CD4-positive, alpha-beta T cell treated with Interleukin-17A for 4 hours (primary cell): Measurements from ENCODE around the gene BORCS5.

ENCODE experiments used
- DNase-seq: peaks from one replicate; pipeline ENCODE4 v3.0.0-alpha.2; 2020; ENCODE audit warnings: mixed read lengths

Gene BORCS5

DNA sequence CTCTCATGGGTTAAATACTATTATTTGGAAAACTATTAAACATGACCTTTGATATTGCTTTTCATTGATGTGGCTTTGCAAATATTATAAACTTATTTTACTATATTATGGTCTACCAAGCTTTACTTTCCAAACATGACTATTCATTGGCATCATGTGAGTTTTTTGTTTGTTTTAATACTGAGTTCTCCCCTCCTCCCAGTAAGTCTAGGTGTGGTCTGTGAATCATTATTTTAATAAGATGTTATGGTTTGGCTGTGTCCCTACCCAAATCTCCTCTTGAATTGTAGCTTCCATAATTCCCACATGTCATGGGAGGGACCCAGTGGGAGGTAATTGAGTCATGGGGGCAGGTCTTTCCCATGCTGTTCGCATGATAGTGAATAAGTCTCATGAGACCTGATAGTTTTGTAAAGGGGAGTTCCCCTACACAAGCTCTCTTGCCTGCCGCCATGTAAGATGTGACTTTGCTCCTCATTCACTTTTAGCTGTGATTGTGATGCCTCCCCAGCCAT lies 80.0 kb downstream of the BORCS5 start:
- DNase-seq: no peak

DNA sequence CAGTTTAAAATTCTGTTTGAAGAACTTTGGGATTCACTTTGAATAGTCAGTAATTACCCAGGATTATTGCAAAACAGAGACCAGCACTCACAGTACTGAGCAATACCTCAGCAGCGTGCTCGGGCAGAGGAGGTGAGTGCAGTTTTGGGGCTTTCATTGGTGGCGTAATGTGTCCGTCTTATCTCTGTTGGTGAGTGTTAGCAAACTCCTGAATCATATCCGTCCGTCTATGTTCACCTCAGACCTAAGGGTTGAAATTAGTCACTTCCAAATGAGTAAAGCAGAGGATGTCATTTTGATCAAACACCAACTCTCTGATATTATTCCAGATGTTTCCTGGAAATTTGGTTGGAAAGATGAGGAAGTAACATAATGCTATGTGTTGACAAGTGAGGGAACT lies 82.8 kb downstream of the BORCS5 start:
- DNase-seq: peak; percentile 67

DNA sequence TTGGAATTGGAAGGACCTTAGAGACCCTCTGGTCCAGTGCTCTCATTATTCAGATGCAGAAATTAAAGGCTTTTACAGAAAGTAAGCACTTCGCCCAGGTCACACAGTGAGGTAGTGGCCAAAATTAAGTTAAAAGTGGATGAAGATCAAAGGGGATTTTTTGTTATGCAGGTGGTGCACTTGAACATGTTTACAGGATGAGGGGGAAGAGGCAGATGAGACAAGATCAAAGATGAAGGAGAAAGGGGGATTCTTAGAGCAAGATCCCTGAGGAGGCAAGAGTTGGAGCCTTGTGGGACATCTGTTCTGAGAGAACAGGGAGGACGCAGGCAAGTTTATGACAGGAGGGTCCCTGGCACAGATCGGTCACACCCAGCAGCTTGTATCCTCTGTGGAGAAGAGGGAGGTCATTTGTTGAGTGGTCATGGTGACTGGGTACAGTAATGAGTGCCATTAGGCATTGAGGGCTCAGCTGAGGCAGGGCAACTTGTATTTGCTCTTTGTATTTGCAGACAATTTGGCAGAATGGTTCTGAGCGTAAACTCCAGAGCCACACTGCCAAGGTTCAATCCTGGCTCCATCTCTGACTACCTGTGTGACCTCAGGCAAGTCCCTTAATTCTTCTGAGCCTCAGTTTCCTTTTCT lies 84.0 kb downstream of the BORCS5 start:
- no peak for DNase-seq

DNA sequence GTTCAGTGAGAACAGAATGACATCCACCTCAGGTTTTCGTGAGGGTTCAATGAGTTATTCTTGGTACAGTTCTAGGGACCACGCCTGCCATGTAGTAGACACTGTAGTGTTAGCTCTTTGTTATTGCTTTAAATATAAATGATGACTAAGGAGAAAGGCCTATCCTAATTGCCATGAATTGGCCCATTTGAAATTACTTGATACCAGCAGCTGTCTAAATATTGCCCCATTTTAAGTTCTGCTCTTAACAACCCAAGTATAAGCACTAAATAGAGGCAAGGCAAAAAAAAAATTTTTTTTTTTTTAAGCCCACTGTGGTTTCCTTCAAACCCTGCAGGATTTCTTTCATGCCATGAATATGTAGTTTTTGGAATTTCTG lies 84.5 kb downstream of the BORCS5 start:
- no peak for DNase-seq

DNA sequence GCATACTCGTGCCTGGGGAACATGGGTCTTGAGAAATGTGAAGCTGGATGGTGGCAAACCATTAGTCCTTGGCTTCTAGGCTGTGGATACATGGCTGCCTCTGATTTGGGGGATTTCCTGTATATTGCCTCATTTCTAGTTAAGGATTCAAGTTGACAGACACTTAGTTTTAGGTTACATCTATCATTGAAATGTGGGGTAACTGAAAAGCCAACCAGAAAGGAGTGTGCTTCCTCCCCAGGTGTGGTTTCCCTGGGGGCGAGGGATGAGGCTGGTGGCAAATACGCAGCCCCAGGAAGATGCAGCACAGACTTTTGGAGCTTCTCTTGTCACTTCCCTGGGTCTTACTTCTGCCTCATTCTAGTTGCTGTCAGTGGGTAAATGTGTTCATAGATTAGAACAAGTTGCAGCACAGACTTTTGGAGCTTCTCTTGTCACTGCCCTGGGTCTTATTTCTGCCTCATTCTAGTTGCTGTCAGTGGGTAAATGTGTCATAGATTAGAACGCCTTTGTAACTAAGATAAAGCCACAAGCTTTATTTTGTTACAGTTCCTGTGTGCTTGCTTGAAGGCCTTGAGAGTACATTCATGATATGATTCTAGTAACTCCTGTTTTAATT lies 85.1 kb downstream of the BORCS5 start:
- peak; percentile 59 for DNase-seq

DNA sequence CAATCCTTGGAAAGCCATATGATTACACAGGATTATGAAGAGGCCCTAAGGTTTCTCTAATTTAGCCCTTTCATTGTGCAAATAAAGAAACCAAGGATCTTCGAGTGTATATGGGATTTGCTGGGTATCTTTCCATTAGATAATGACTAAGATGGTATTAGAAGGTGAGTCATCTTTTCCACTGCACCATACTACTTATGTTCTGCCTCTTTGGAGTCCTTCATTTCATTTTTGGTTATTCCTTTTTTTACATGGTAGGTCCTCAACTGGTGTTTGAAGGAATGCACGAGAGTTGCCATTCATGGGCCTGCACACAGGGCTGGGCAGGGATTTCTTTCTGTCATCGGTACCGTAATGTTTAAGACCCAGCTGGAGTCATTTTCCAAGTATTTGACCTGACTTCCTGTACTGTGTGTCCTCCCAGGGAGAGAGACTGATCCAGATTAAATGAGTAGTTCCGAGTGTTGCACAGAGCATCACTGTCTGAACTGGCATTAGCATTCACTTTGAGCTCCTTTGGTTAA lies 85.7 kb downstream of the BORCS5 start:
- DNase-seq: no peak

DNA sequence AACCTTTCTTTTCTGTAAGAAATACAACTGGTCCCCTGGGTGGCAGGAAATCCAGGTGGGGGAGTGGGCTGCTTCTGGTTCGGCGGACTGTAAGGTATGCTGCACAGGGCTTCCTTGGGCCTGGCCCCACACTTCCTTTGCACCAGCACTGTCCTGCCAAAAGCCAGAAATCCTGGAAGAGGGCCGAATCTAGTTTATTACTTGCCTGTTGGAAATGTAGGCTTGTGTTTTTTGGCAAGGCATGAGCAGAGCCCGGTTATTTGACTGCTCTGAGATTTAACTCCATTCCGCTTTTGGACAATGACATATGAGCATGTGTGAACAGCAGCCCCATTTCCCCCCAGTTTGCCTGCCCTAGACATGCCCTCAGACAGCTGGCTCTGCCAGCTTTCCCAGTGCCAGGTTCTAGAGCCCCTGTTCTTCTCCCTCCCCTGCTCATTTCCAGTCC lies 86.6 kb downstream of the BORCS5 start:
- no peak for DNase-seq

DNA sequence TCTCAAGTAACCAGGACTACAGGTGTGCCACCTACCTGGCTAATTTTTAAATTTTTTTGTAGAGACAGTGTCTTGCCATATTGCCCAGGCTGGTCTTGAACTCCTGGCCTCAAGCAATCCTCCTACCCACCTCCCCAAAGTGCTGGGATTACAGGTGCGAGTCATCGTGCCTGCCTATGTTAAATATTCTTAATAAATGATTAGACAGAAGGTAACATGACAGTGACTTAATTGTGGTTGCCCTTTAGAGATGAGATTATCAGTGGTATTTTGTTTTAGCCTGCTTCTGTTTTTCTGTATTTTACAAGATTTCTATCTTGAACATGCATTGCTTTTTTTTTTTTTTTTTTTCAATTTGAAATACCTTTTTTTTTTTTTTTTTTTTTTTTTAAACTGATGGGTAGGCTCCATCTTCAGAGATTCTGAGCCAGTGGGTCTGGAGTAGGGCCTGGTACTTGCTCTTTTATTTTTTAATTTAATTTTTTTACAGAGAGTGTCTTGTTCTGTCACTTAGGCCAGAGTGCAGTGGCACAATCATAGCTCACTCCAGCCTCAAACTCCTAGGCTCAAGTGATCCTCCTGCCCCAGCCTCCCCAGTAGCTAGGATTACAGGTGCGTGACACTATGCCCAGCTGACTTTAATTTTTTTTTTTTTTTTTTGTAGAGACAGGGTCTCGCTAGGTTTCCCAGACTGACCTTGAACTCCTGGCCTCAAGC lies 88.4 kb downstream of the BORCS5 start:
- DNase-seq: peak; percentile 42

DNA sequence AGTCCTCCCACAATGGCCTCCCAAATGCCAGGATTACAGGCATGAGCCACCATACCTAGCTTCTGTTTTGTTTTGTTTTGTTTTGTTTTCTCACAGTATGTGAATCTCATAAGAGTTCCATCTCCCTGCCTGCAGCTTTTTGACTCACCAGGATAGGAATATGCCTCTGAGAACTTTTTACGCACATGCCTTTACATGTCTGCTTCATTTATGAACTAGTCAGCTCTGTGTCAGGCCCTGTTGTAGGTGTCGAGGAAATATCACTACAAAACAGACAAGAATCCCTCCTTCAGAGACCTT lies 89.0 kb downstream of the BORCS5 start:
- no peak for DNase-seq

DNA sequence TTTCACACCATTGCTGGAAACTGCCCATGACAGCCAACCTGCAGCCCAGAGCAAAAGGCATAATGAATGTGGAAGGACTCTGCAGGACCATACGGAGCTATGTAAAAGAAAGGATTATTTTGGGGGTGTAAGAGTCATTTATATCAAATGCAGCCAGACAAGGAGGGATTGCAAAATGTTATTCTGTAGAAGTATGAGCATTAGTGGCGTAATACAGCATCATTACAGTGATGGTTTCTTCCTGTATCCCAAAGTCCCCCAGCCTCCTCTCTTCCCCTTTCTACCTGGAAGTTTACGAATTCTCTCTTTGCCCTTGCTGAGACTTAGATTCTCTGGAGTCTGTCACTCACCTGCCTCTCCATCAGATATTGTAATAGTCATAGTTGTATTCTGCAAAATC lies 89.9 kb downstream of the BORCS5 start:
- no peak for DNase-seq

DNA sequence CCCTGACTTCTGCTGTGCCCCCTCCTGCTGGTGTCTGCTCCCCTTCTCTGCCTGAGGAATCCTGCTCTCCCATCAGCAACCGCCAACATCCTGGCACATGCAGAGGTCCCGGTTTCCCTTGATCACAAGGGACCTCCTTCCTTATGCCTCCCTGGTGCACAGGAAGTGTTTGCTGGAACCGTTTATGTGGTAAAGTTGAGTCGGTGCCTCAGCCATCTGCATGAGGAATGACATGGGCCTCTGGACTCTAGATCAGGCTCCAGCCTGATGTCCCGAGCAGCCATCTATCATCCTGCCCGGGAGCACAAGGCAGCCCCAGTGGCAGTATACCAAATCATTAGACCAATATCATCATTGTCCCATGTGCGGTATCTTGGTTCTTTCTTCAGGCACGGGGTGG lies 90.4 kb downstream of the BORCS5 start:
- no peak for DNase-seq

DNA sequence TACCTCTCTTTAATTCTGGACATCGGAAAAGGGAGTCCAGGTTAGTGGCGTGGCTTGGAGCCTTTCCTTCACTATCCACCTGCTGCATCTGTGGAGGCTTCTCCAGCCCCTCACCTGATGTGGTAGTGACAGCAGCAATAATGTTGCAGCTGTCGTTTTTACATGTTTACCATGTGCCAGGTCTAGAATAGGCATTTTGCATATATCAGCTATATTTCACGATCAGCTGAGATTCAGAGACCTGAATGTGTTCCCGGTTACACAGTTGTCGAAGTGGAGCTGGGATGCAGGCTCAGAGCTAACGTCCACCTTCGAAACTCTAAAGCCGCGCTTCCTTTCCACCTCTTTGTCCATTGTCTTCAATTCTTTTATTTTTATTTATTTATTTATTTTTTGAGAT lies 91.0 kb downstream of the BORCS5 start:
- no peak for DNase-seq

DNA sequence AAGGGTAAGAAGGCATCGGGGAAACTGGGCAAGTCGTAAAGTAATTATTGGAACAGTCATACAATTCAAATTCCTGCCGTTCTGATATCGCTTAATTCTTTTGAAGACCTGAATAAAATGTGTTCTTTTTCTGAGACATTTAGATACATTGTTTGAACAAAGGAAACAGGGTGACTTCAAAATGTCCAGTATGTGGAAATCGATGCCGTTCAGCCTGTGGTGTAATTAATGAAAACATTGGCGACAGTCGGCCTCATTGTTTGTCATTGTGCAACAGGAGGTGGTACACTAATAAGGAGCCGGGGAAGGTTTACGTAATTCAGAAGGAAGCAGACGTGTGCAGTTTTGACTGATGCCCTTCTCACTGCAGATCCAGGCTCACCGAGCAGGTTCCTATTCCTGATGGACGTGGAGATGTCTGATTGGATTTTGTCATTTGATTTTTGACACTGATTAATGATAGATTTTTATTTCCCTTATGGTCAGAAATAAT lies 92.7 kb downstream of the BORCS5 start:
- DNase-seq: no peak

DNA sequence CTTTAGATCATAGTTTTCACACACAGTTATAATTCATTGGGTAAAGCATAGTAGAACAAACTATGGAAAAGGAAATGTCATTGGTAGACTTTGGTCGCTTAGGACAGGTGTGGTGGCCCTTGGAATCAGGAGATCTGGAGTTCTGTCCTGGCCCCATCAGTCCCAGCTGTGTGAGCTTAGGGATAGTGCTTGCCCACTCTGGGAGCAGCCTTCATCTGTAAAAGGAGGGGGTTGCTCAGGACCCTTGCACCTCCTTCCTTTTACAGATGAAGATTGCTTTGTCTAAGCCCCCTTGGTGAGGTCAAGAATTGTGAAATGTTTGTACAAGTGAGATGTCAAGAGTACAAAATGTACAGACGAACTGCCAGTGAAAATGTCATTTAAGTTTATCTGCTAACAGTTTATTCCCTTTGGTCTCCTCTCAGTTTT lies 93.2 kb downstream of the BORCS5 start:
- no peak for DNase-seq

DNA sequence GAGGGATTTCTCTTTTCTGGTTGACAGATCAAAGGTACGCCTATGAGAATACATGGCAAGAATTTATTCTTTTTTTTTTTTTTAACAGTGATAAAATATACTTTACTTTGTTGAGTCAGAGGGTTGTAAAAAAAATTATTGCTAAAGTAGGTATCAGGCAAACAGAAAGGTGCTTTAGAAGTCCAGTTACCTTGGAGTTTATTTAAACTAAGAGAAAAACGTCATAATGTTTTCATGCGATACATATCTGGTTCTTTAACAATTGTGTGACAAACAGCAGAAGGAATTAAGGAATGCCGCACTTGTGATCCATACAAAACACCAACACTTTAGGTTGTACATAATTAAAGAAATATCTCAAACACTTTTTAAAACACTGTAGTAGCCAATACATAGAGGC lies 94.2 kb downstream of the BORCS5 start:
- no peak for DNase-seq

DNA sequence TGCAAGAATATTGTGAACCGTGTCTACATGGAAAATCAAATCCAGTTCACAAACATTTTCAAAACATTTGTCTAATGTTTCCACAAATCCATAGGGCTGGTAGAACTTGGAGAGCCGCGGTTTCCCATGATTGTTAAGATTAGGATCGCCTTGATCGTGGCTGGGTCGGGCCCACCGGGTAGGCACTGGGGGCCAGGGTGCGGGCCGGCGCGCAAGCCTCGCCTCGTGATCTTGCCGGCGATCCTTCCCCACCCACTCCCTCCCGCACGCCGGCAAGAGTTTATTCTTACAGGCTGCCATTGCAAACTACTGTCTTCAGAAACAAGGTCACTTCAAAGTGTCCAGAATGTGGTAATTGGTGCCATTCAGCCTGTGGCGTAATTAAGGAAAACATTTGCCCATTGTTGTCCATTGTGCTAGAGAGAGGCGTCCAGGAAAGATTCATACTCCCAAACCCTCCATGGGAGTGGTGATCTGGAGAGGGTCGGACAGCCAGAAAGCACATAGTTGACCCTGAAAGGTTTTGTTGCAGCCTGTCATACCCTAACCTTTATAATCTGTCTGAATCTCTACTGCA lies 95.5 kb downstream of the BORCS5 start:
- DNase-seq: no peak

DNA sequence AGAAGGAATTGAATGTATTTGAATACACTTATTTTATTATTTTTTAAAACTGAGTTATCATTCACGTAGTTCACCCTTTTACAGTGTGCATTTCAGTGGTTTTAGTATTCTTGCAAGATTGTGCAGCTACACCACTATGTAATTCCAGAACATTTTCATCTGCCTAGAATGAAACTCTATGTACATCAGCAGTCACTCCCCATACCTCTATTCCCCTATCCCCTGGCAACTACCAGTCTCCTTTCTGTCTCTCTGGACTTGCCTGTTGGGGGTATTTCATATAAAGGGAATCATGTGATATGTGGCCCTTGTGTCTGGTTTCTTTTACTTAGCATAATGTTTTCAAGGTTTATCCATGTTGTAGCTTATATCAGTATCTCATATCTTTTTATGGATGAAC lies 96.8 kb downstream of the BORCS5 start:
- DNase-seq: no peak

DNA sequence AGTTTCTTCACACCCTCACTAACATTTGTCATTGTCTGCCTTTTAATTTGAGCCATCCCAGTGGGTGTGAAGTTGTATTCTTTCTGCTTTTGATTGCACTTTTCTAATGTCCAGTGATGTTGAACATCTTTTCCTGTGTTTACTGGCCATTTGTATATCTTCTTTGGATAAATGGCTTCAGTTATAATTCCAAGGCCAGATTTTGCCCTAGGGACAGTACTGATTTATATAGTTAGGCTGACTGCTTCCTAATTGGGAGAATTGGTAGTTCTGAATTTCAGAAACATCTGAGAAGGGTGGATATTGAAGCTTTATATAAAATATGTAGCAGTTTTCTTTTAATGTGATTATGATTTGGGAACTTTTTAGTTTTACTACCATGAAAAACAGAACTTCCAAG lies 97.4 kb downstream of the BORCS5 start:
- DNase-seq: no peak

DNA sequence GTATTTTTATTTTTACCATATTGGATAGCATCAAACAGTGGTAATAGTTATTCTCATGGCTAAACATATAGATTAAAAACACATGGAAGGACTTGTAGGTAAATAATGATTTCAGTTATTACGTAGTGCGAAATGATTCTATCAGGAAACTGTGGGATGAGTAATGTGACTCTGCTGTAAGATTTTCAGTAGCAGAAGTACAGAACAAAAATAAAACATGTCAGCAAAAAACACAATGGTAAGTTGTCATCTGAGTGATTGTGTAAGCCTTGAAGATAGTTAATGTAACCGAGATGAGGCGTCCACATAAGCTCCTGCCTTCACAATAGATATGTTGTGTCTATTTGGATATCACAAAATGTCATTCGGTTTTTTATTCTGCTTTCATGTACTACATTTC lies 99.8 kb downstream of the BORCS5 start:
- DNase-seq: no peak

DNA sequence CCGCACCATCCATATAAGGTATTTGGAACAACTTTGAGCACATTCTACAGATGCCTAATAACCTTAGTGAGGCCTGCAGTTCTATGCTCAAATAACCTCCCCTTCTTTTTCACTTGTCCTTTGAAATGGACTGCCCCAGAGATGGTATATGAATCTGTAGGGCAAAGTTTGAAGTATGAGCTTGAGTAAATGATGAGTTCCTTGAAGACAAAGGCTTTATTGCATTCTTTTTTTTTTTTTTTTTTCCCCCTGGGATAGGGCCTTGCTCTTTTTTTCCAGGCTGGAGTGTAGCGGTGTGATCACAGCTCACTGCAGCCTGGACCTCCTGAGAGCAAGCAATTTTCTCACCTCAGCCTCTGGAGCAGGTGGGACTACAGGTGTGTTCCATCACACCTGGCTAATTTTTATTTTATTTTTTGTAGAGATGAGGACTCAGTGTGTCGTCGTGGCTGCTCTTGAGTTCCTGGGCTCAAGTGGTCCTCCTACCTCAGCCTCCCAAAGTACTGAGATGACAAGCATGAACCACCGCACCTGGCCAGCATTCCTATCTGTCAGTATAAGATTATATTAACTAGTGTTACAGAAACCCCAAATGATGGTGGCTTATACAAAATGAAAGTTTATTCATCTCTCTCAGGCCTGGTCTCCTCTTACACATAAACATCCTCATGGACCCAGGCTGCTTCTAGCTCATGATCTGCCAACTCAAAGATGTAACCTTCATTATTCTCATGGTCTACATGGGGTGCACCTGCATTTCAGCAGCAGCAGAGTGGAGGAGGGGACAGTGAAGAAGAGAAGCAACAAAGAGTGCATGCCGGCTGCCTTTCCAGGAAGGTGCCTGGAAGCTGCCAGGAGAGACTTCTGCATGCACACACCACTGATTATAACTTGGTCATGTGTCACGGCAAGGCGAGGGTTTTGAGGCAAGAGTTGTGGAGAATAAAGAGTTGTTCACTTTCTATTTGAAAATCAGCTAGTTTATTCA lies 104.4 kb downstream of the BORCS5 start:
- DNase-seq: no peak

DNA sequence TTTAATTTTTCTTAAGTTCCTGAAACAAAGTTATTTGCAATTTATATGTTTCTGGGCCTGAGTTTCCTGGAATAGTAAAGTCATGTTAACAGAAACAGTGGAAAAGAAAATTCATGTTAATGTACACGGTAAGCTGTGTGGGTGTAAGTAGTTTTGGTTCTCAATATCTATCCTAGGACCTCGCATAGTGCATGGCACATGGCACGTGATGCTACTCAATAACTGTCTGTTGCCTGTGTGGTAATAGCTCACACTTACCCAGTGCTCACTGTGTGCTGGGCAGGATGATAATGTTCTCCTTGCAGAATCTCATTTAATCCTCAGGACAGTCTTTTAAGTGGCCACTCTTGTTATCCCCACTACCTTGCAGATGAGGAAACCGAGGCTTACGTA lies 105.0 kb downstream of the BORCS5 start:
- DNase-seq: no peak

DNA sequence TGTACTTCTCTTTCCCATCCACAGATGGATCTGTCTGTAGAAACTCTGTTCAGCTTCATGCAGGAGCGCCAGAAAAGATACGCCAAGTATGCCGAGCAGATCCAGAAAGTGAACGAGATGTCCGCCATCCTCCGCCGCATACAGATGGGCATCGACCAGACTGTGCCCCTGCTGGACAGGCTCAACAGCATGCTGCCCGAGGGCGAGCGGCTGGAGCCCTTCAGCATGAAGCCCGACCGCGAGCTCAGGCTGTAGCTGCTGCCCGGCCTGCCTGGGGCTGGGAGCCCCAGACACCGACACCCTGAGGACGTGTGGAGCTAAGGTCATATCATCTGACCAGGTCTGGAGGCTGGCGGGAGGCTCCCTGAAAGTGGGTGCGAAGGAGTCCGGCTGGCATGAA lies 108.6 kb downstream of the BORCS5 start:
- DNase-seq: no peak
